Measurements from ENCODE around the gene CNPY4.
A peak's percentile ranks its signal among the peaks of the same experiment; 100 is the strongest.
"Not testable (repeated sequence)": the region's sequence is repeated elsewhere in the genome, so short reads cannot be mapped to it uniquely, and the experiment has no call there.

The CNPY4 gene

GRCh38 chr7:100119970-100120732 lies 717 bp downstream of the CNPY4 start:
- peak; percentile 72 for DNase-seq (ENCODE audit: low spot score)

GRCh38 chr7:100120733-100121036 lies 1.3 kb downstream of the CNPY4 start:
- peak; percentile 36 for DNase-seq (ENCODE audit: low spot score)

GRCh38 chr7:100122067-100122466 lies 2.6 kb downstream of the CNPY4 start:
- no peak for DNase-seq (ENCODE audit: low spot score)

- peak; percentile 78 for DNase-seq (ENCODE audit: low spot score)
Measured at GRCh38 chr7:100122568-100122967, 3.1 kb downstream of the CNPY4 start.

GRCh38 chr7:100124301-100125230 lies 5.1 kb downstream of the CNPY4 start:
- DNase-seq (ENCODE audit: low spot score), result peak; percentile 40

- no peak for DNase-seq (ENCODE audit: low spot score)
Measured at GRCh38 chr7:100126239-100126930, 7.0 kb downstream of the CNPY4 start.

- peak; percentile 94 for DNase-seq (ENCODE audit: low spot score)
Measured at GRCh38 chr7:100126931-100127865, 7.8 kb downstream of the CNPY4 start, which contains the start of gene MBLAC1. Gene MBLAC1 (plus strand): TSS chr7:100126967. CDS start chr7:100127396, 429 bp downstream.

GRCh38 chr7:100127866-100128636 lies 8.6 kb downstream of the CNPY4 start:
- peak; percentile 16 for DNase-seq (ENCODE audit: low spot score)

- DNase-seq (ENCODE audit: low spot score), result no peak
Measured at GRCh38 chr7:100128637-100128963, 9.2 kb downstream of the CNPY4 start.

- DNase-seq (ENCODE audit: low spot score), result not testable (repeated sequence)
Measured at GRCh38 chr7:100130220-100130607, 10.8 kb downstream of the CNPY4 start.

- DNase-seq (ENCODE audit: low spot score), result peak; percentile 82
Measured at GRCh38 chr7:100130608-100131453, 11.4 kb downstream of the CNPY4 start.

- DNase-seq (ENCODE audit: low spot score), result no peak
Measured at GRCh38 chr7:100132126-100132525, 12.7 kb downstream of the CNPY4 start.

- peak; percentile 70 for DNase-seq (ENCODE audit: low spot score)
Measured at GRCh38 chr7:100132697-100133151, 13.3 kb downstream of the CNPY4 start.

- DNase-seq (ENCODE audit: low spot score), result no peak
Measured at GRCh38 chr7:100137851-100138760, 18.7 kb downstream of the CNPY4 start.

- no peak for DNase-seq (ENCODE audit: low spot score)
Measured at GRCh38 chr7:100141555-100141949, 22.1 kb downstream of the CNPY4 start.

GRCh38 chr7:100142461-100142860 lies 23.0 kb downstream of the CNPY4 start:
- no peak for DNase-seq (ENCODE audit: low spot score)

- DNase-seq (ENCODE audit: low spot score), result not testable (repeated sequence)
Measured at GRCh38 chr7:100146350-100146749, 26.9 kb downstream of the CNPY4 start.

GRCh38 chr7:100147278-100147677 lies 27.8 kb downstream of the CNPY4 start:
- no peak for DNase-seq (ENCODE audit: low spot score)

GRCh38 chr7:100148225-100148558 lies 28.8 kb downstream of the CNPY4 start:
- no peak for DNase-seq (ENCODE audit: low spot score)
